ENCODE data around the gene KLHL29.

DNA sequence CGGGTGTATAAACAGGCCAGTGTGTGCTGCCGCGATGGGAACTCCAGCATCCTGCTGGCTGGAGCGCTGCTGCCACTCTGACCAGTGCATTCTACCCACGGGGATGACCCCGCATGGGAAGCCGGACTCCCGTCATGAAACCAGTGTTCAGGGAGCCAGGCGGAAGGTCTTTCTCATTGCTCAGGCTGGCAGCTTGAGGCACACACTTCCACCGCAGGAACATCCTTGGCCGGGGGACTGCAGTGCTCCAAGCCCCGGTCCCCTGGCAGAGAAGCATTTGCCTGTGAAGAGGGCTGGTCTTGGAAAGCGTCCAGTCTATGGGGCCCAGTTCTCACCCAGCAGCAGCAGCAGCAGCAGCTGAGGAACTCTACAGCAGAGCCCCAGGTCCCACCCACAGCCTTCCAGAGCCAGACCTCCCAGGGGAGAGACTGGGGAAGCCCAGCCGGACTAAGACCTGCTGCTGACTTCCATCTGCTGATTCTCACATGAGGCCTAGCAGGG is 235.9 kb downstream of the KLHL29 start:
- TF ChIP-seq POLR2A (IDR thresholded peaks at IDR 0.05; ENCODE audit: low read depth, low read length) (no peak), POLR2AphosphoS5 (IDR thresholded peaks at IDR 0.05; ENCODE audit: low read depth, low read length) (no peak), TAF1 (IDR thresholded peaks at IDR 0.05; ENCODE audit: low read depth, low read length) (no peak), PAX5 (IDR thresholded peaks at IDR 0.05; ENCODE audit: insufficient read depth, low read length, severe bottlenecking) (no peak), POU2F2 (IDR thresholded peaks at IDR 0.05; ENCODE audit: low read depth, low read length) (no peak), SPI1 (IDR thresholded peaks at IDR 0.05; ENCODE audit: low read depth, low read length) (no peak)
